Liver (tissue), 9 donors: ENCODE measurements around the gene CRACR2A. TPM values are rescaled to one million over a fixed set of nuclear protein-coding genes. Genes with fewer than 3 reads are reported as not detected.

Experiments
- DNase-seq: peaks from one replicate; pipeline ENCODE4 v3.0.0-alpha.2; 2017; ENCODE audit warnings: low spot score
- H3K27ac ChIP-seq, 2 donors: one replicate each; pipeline ENCODE4 v1.7.0; 2013; ENCODE audit warnings: inconsistent platforms in 2 of 2, low read length in 2 of 2, control low read depth in 1 of 2, low read depth in 1 of 2, mild to moderate bottlenecking in 1 of 2
- H3K27me3 ChIP-seq, 4 donors: one replicate each; pipeline versions ENCODE4 v1.6.1 to v1.7.0; 2013; ENCODE audit warnings: low read length in 3 of 4, inconsistent platforms in 1 of 4, mild to moderate bottlenecking in 1 of 4, moderate library complexity in 1 of 4; ENCODE audit not compliant: control insufficient read depth in 4 of 4, insufficient read depth in 4 of 4
- H3K36me3 ChIP-seq, 4 donors: one replicate each; pipeline versions ENCODE4 v1.6.1 to v1.7.0; 2013; ENCODE audit warnings: low read length in 3 of 4, mild to moderate bottlenecking in 3 of 4, low read depth in 1 of 4, moderate library complexity in 1 of 4; ENCODE audit not compliant: control insufficient read depth in 4 of 4, insufficient read depth in 3 of 4
- H3K4me1 ChIP-seq, 4 donors: one replicate each; pipeline versions ENCODE4 v1.6.1 to v1.7.0; 2013; ENCODE audit warnings: low read length in 3 of 4, mild to moderate bottlenecking in 3 of 4, moderate library complexity in 1 of 4; ENCODE audit not compliant: control insufficient read depth in 4 of 4, insufficient read depth in 4 of 4
- H3K4me3 ChIP-seq, 3 donors: one replicate each; pipeline versions ENCODE4 v1.6.1 to v1.7.0; 2013; ENCODE audit warnings: low read length in 3 of 3, control low read depth in 1 of 3, low read depth in 1 of 3, mild to moderate bottlenecking in 1 of 3
- H3K9ac ChIP-seq, 2 donors: one replicate each; pipeline ENCODE4 v1.7.0; 2013; ENCODE audit warnings: low read length in 2 of 2, mild to moderate bottlenecking in 2 of 2, moderate library complexity in 2 of 2, control low read depth in 1 of 2, low read depth in 1 of 2
- H3K9me3 ChIP-seq, 4 donors: one replicate each; pipeline versions ENCODE4 v1.6.1 to v1.7.0; 2013; ENCODE audit warnings: low read length in 3 of 4; ENCODE audit not compliant: control insufficient read depth in 4 of 4
- CTCF ChIP-seq: fragments of 150-350 bp; IDR thresholded peaks from 2 replicates; pipeline ENCODE4 v1.5.1; 2017; ENCODE audit warnings: improper control_type of control experiment, low read depth, low read length; ENCODE audit not compliant: missing input control
- EGR1 ChIP-seq, 2 donors: IDR thresholded peaks; 2 replicates each; pipeline ENCODE4 v1.6.1; 2016 to 2018; ENCODE audit warnings: antibody characterized with exemption in 2 of 2, low read depth in 2 of 2
- FOXA1 ChIP-seq: IDR thresholded peaks from 2 replicates; pipeline ENCODE4 v1.6.1; 2016; ENCODE audit warnings: antibody characterized with exemption
- HNF4A ChIP-seq, 2 donors: conservative IDR thresholded peaks; 2 replicates each; pipeline ENCODE4 v1.6.1; 2016; ENCODE audit warnings: antibody characterized with exemption in 2 of 2, mild to moderate bottlenecking in 2 of 2
- HNF4G ChIP-seq: IDR thresholded peaks from 2 replicates; pipeline ENCODE4 v1.6.1; 2016; ENCODE audit warnings: antibody characterized with exemption
- RAD21 ChIP-seq, 2 donors: IDR thresholded peaks; 2 replicates each; pipeline ENCODE4 v1.6.1; 2016; ENCODE audit warnings: antibody characterized with exemption in 2 of 2, mild to moderate bottlenecking in 2 of 2
- RXRA ChIP-seq, 2 donors: IDR thresholded peaks; 2 replicates each; pipeline ENCODE4 v1.6.1; 2017 to 2018; ENCODE audit warnings: antibody characterized with exemption in 2 of 2, mild to moderate bottlenecking in 1 of 2
- WGBS: extraction: QIAGEN DNeasy Blood & Tissue Kit; methylation state at CpG from one replicate; pipeline ENCODE4 v1.1.7; 2013; 5-methylcytosine and 5-hydroxymethylcytosine counted together
- polyA plus RNA-seq, 2 donors: library from polyadenylated mRNA; stranded (reverse) in 1 of 2; unstranded in 1 of 2; fragments of 200-250 nt in 1 of 2; fragments of >200 nt in 1 of 2; fragmentation: Nextera tagmentation in 1 of 2; extraction: Ambion mirVana in 1 of 2; gene quantifications; one replicate each; pipeline versions ENCODE4 v1.2.1 to v1.2.3, GENCODE V29; 2013 to 2015
- total RNA-seq, 2 donors: library from RNA; depleted of rRNA; stranded (reverse); fragments of >200 nt; gene quantifications; one replicate each; pipeline ENCODE4 v1.2.3, GENCODE V29; 2014
- TF ChIP-seq, protein P1 (sequence below): IDR thresholded peaks from 2 replicates; pipeline ENCODE4 v1.6.1; 2016; ENCODE audit warnings: antibody characterized with exemption
- donor health status: healthy.
- donor health status: healthy.
- donor health status: healthy.
- donor health status: healthy.
- donor health status: healthy.

Gene CRACR2A
- total and polyA plus RNA-seq, 4 donors = 0.33 to 4.2 (median 1.4) TPM

GRCh38 chr12:3656946-3657622 is 95.8 kb downstream of the CRACR2A start (continued):
- TF ChIP-seq, protein P1, sequence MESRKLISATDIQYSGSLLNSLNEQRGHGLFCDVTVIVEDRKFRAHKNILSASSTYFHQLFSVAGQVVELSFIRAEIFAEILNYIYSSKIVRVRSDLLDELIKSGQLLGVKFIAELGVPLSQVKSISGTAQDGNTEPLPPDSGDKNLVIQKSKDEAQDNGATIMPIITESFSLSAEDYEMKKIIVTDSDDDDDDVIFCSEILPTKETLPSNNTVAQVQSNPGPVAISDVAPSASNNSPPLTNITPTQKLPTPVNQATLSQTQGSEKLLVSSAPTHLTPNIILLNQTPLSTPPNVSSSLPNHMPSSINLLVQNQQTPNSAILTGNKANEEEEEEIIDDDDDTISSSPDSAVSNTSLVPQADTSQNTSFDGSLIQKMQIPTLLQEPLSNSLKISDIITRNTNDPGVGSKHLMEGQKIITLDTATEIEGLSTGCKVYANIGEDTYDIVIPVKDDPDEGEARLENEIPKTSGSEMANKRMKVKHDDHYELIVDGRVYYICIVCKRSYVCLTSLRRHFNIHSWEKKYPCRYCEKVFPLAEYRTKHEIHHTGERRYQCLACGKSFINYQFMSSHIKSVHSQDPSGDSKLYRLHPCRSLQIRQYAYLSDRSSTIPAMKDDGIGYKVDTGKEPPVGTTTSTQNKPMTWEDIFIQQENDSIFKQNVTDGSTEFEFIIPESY = no peak
- no peak for TF ChIP-seq FOXA1
- TF ChIP-seq RXRA (IDR thresholded peaks at IDR 0.05) = no peak
- no peak for TF ChIP-seq HNF4A (conservative IDR thresholded peaks at IDR 0.05)
- TF ChIP-seq EGR1 (IDR thresholded peaks at IDR 0.05; ENCODE audit: low read depth in 2 of 2) = no peak

GRCh38 chr12:3655328-3655900 is 97.5 kb downstream of the CRACR2A start:
- 52% methylated on average over 4 of the region's 4 CpGs for WGBS
- no peaks in the 10 kb centered on the region for H3K27me3 ChIP-seq
- H3K4me3 ChIP-seq = no peak overlapping the region
- no peaks in the 10 kb centered on the region for H3K4me1 ChIP-seq
- H3K9me3 ChIP-seq = no peaks in the 10 kb centered on the region
- peaks cover 0 to 5% (median 3%) of the 10 kb centered on the region in 4 donors for H3K36me3 ChIP-seq
- TF ChIP-seq FOXA1 (no peak), RAD21 (IDR thresholded peaks at IDR 0.05) (peak; percentile 65 to 74), CTCF (peak; percentile 36), RXRA (IDR thresholded peaks at IDR 0.05) (no peak)
- DNase-seq = no peak
- no peak overlapping the region for H3K27ac ChIP-seq
- H3K9ac ChIP-seq = no peak overlapping the region

- Histone ChIP-seq H3K27me3 (no peaks in the 10 kb centered on the region), H3K9ac (no peak overlapping the region), H3K4me3 (no peak overlapping the region), H3K27ac (no peak overlapping the region), H3K9me3 (no peaks in the 10 kb centered on the region), H3K4me1 (no peaks in the 10 kb centered on the region), H3K36me3 (peaks cover 0 to 8% (median 3%) of the 10 kb centered on the region in 4 donors)
- DNase-seq = no peak
- 91% methylated on average over 6 of the region's 6 CpGs for WGBS
- TF ChIP-seq HNF4G (no peak), CTCF (no peak)
These were observed 101.1 kb downstream of the CRACR2A start for GRCh38 chr12:3651585-3652424.
